ENCODE results near the gene VEZF1.

Gene VEZF1

GRCh38 chr17:57928928-57929327 lies 59.1 kb downstream of the VEZF1 start:
- no peak for DNase-seq (ENCODE audit: low spot score)

GRCh38 chr17:57927048-57927723 lies 60.9 kb downstream of the VEZF1 start:
- DNase-seq (ENCODE audit: low spot score) = peak; percentile 90

GRCh38 chr17:57926723-57927047 lies 61.4 kb downstream of the VEZF1 start:
- DNase-seq (ENCODE audit: low spot score) = no peak

- DNase-seq (ENCODE audit: low spot score) = no peak
Observed at GRCh38 chr17:57925361-57925990, 62.6 kb downstream of the VEZF1 start.

GRCh38 chr17:57924677-57925076 lies 63.4 kb downstream of the VEZF1 start:
- no peak for DNase-seq (ENCODE audit: low spot score)
